ENCODE results near the gene B2M.
"Not testable (repeated sequence)": the region's sequence is repeated elsewhere in the genome, so short reads cannot be mapped to it uniquely, and the experiment has no call there.

B2M gene

GRCh38 chr15:44692659-44693058, 18.7 kb upstream of the B2M start:
- no peak for DNase-seq (ENCODE audit: low read depth)
- H3K4me3 ChIP-seq (ENCODE audit: low read depth, low read length), result no peak overlapping the region
- no peak for TF ChIP-seq CTCF (conservative IDR thresholded peaks at IDR 0.05; ENCODE audit: low read depth, low read length)

- TF ChIP-seq CTCF (conservative IDR thresholded peaks at IDR 0.05; ENCODE audit: low read depth, low read length), result no peak
- no peak overlapping the region for H3K4me3 ChIP-seq (ENCODE audit: low read depth, low read length)
- DNase-seq (ENCODE audit: low read depth), result no peak
These were observed 16.9 kb upstream of the B2M start for GRCh38 chr15:44694416-44694815.

GRCh38 chr15:44695294-44695693, 16.0 kb upstream of the B2M start:
- no peak overlapping the region for H3K4me3 ChIP-seq (ENCODE audit: low read depth, low read length)
- TF ChIP-seq CTCF (conservative IDR thresholded peaks at IDR 0.05; ENCODE audit: low read depth, low read length), result no peak

GRCh38 chr15:44697014-44697413, 14.3 kb upstream of the B2M start:
- no peak for TF ChIP-seq CTCF (conservative IDR thresholded peaks at IDR 0.05; ENCODE audit: low read depth, low read length)
- DNase-seq (ENCODE audit: low read depth), result no peak
- H3K4me3 ChIP-seq (ENCODE audit: low read depth, low read length), result no peak overlapping the region

More at GRCh38 chr15:44695294-44695693, 16.0 kb upstream of the B2M start:
- no peak for DNase-seq (ENCODE audit: low read depth)

GRCh38 chr15:44698641-44699040, 12.7 kb upstream of the B2M start:
- DNase-seq (ENCODE audit: low read depth), result no peak
- no peak overlapping the region for H3K4me3 ChIP-seq (ENCODE audit: low read depth, low read length)
- TF ChIP-seq CTCF (conservative IDR thresholded peaks at IDR 0.05; ENCODE audit: low read depth, low read length), result no peak

GRCh38 chr15:44700676-44701075, 10.6 kb upstream of the B2M start:
- H3K4me3 ChIP-seq (ENCODE audit: low read depth, low read length); DNase-seq (ENCODE audit: low read depth): not testable (repeated sequence)

GRCh38 chr15:44705986-44706385, 5.3 kb upstream of the B2M start:
- DNase-seq (ENCODE audit: low read depth), result no peak
- no peak for TF ChIP-seq CTCF (conservative IDR thresholded peaks at IDR 0.05; ENCODE audit: low read depth, low read length)
- no peak overlapping the region for H3K4me3 ChIP-seq (ENCODE audit: low read depth, low read length)

- no peak overlapping the region for H3K4me3 ChIP-seq (ENCODE audit: low read depth, low read length)
- no peak for DNase-seq (ENCODE audit: low read depth)
- TF ChIP-seq CTCF (conservative IDR thresholded peaks at IDR 0.05; ENCODE audit: low read depth, low read length), result no peak
These were observed 4.9 kb upstream of the B2M start for GRCh38 chr15:44706401-44706800.

Data from choroid plexus epithelial cell (primary cell).